DOHH2 (cell line): Measurements from ENCODE around the gene THAP3.

ENCODE experiments used
- H3F3A ChIP-seq: fragments of 200-600 bp; sonication (generic), shearing (Covaris generic); 2 replicates; pipeline ENCODE4 v1.6.0; 2016; ENCODE audit warnings: antibody characterized with exemption, mild to moderate bottlenecking; ENCODE audit not compliant: control insufficient read depth, insufficient read depth
- H3K27ac ChIP-seq: fragments of 200-600 bp; sonication (generic); 2 replicates; pipeline ENCODE4 v1.5.1; 2014; ENCODE audit warnings: low read depth, mild to moderate bottlenecking, low read length, moderate library complexity
- H3K27me3 ChIP-seq: fragments of 200-600 bp; sonication (generic); 2 replicates; pipeline ENCODE4 v1.6.1; 2014; ENCODE audit warnings: mild to moderate bottlenecking, low read length, mixed read lengths; ENCODE audit not compliant: control insufficient read depth
- H3K36me3 ChIP-seq: fragments of 200-600 bp; sonication (generic); 2 replicates; pipeline ENCODE4 v1.6.1; 2014; ENCODE audit warnings: mild to moderate bottlenecking, low read length, moderate library complexity, mixed read lengths; ENCODE audit not compliant: control insufficient read depth
- H3K4me1 ChIP-seq: fragments of 200-600 bp; sonication (generic); 2 replicates; pipeline ENCODE4 v1.6.1; 2014; ENCODE audit warnings: mild to moderate bottlenecking, low read length, mixed read lengths; ENCODE audit not compliant: control insufficient read depth
- H3K4me2 ChIP-seq: fragments of 200-600 bp; sonication (generic); 2 replicates; pipeline ENCODE4 v1.6.0; 2014; ENCODE audit warnings: mild to moderate bottlenecking, low read length, moderate library complexity
- H3K4me3 ChIP-seq: fragments of 200-600 bp; sonication (generic); 2 replicates; pipeline ENCODE4 v1.5.1; 2014; ENCODE audit warnings: mild to moderate bottlenecking, low read length, mixed read lengths
- H3K79me2 ChIP-seq: fragments of 200-600 bp; sonication (generic); 2 replicates; pipeline ENCODE4 v1.6.1; 2014; ENCODE audit warnings: mild to moderate bottlenecking, low read length, mixed read lengths; ENCODE audit not compliant: control insufficient read depth
- H3K9me2 ChIP-seq: fragments of 200-600 bp; sonication (generic); replicated peaks from 2 replicates; pipeline ENCODE4 v1.6.1; 2014; ENCODE audit warnings: mild to moderate bottlenecking, low read length, mixed read lengths; ENCODE audit not compliant: control insufficient read depth
- H3K9me3 ChIP-seq: fragments of 200-600 bp; sonication (generic); 2 replicates; pipeline ENCODE4 v1.6.1; 2014; ENCODE audit warnings: antibody characterized with exemption, low read length, mixed read lengths; ENCODE audit not compliant: control insufficient read depth, insufficient read depth
- H4K20me1 ChIP-seq: fragments of 200-600 bp; sonication (generic); 2 replicates; pipeline ENCODE4 v1.6.0; 2014; ENCODE audit warnings: low read depth, mild to moderate bottlenecking, antibody characterized with exemption, low read length, moderate library complexity; ENCODE audit not compliant: control insufficient read depth, insufficient read depth
- EZH2phosphoT487 ChIP-seq: fragments of 200-600 bp; sonication (generic); IDR thresholded peaks from 2 replicates; pipeline ENCODE4 v1.6.1; 2017; ENCODE audit warnings: borderline replicate concordance, mild to moderate bottlenecking, antibody characterized with exemption, low read length, moderate library complexity, mixed read lengths
- TF ChIP-seq, protein P1 (sequence below): fragments of 200-600 bp; sonication (generic); IDR thresholded peaks from one replicate; pipeline ENCODE4 v1.5.1; 2014; ENCODE audit warnings: antibody characterized with exemption, mild to moderate bottlenecking, low read depth, low read length; ENCODE audit not compliant: poor library complexity, severe bottlenecking

THAP3 gene

DNA sequence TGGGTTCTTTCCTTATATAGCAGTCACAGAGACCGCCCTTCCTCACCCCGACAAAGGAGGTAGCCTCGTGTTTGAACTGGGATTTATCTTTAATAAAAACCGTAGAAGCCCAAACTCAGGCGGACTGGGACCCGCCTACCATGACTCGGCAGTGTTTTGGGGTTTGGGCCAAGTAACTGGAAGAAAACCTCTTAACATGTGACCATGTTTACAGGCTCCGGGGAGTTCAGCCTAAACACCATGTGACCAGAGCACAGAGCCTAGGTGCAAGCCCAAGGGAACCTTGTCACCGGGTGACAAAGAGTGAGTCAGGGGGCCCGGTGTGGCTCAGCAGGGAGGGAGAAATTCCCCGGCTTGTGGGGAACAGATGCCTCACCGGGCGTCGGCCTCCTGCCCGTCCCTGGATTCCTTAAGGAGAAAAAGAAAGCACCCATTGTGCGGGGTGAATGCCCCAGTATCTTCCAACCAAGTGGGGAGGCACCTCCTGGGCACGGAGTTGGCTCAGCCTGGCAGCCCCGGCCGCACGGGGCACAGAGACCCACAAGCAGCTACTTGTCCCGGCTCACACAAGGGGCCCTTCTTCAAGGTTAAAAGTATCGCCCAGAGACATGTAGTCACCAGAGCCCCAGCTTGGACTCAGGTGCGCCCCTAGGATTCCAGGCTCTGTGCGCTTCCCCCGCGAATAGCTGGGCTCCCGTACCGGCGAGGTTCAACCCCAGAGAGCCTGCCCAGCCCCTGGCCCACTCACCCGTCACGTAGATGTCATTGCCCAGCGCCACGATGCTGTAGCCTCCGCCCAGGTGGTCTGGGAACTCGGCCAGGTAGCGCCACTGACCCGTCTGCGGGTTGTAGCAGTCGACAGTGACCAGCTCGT lies 23.4 kb upstream of the THAP3 start:
- Histone ChIP-seq H3K4me3 (peak overlapping the region; percentile 80), H3K4me2 (peak overlapping the region; percentile 93), H3K27me3 (peaks cover 43% of the 10 kb centered on the region), H3K9me2 (no peaks in the 10 kb centered on the region), H3K4me1 (peaks cover 45% of the 10 kb centered on the region), H3K79me2 (peaks cover 25% of the 10 kb centered on the region), H3K27ac (no peak overlapping the region), H3K9me3 (no peaks in the 10 kb centered on the region), H3F3A (peaks cover 10% of the 10 kb centered on the region), H4K20me1 (peaks cover 10% of the 10 kb centered on the region; the same call in 1 of the 2 replicates), H3K36me3 (peaks cover 10% of the 10 kb centered on the region; the same call in 1 of the 2 replicates)
- no peak for TF ChIP-seq EZH2phosphoT487
- TF ChIP-seq, protein P1, sequence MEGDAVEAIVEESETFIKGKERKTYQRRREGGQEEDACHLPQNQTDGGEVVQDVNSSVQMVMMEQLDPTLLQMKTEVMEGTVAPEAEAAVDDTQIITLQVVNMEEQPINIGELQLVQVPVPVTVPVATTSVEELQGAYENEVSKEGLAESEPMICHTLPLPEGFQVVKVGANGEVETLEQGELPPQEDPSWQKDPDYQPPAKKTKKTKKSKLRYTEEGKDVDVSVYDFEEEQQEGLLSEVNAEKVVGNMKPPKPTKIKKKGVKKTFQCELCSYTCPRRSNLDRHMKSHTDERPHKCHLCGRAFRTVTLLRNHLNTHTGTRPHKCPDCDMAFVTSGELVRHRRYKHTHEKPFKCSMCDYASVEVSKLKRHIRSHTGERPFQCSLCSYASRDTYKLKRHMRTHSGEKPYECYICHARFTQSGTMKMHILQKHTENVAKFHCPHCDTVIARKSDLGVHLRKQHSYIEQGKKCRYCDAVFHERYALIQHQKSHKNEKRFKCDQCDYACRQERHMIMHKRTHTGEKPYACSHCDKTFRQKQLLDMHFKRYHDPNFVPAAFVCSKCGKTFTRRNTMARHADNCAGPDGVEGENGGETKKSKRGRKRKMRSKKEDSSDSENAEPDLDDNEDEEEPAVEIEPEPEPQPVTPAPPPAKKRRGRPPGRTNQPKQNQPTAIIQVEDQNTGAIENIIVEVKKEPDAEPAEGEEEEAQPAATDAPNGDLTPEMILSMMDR = peak; percentile 37

DNA sequence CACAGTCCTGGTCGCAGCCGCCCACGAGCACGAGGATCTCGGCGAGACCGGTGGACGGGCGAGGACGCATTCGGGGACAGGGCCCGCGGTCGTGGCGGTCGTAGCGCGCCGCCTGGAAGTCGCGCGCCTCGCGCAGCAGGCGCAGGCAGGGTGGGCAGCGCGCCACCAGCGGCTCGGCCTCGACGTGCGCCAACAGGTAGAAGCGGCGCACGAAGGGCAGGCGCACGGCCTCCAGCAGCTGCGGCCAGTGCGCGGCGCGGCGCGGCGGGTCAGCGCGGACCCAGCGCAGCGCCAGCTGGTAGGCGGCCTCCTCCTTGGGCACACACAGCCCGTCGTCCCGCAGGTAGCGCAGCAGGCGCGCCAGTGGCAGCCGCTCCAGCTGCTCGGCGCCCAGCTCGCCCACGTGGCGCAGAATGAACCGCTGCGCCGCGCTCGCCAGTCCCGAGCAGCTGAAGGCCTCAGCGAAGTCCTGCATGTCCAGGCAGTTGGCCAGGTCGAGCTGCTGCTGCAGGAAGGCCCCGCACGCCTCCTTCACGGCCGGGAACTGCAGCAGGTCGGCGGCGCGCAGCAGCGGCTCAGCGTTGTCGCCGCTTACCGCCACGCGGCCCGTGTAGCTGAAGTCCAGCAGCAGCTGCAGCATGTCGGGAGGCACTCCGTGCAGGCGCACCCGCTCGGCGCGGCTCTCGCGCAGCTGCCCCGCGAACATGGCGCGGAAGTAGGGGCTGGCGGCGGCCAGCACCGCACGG lies 22.6 kb upstream of the THAP3 start:
- H3K4me2 ChIP-seq = peak overlapping the region; percentile 93
- no peaks in the 10 kb centered on the region for H3K9me3 ChIP-seq
- peak overlapping the region; percentile 80 for H3K4me3 ChIP-seq
- H3F3A ChIP-seq = peaks cover 10% of the 10 kb centered on the region
- peaks cover 10% of the 10 kb centered on the region; the same call in 1 of the 2 replicates for H4K20me1 ChIP-seq
- peaks cover 45% of the 10 kb centered on the region for H3K4me1 ChIP-seq
- H3K27me3 ChIP-seq = peaks cover 43% of the 10 kb centered on the region
- H3K79me2 ChIP-seq = peaks cover 25% of the 10 kb centered on the region
- peaks cover 9% of the 10 kb centered on the region; the same call in 1 of the 2 replicates for H3K36me3 ChIP-seq
- TF ChIP-seq, protein P1 = peak; percentile 24
- no peak for TF ChIP-seq EZH2phosphoT487
- no peaks in the 10 kb centered on the region for H3K9me2 ChIP-seq
- H3K27ac ChIP-seq = no peak overlapping the region

DNA sequence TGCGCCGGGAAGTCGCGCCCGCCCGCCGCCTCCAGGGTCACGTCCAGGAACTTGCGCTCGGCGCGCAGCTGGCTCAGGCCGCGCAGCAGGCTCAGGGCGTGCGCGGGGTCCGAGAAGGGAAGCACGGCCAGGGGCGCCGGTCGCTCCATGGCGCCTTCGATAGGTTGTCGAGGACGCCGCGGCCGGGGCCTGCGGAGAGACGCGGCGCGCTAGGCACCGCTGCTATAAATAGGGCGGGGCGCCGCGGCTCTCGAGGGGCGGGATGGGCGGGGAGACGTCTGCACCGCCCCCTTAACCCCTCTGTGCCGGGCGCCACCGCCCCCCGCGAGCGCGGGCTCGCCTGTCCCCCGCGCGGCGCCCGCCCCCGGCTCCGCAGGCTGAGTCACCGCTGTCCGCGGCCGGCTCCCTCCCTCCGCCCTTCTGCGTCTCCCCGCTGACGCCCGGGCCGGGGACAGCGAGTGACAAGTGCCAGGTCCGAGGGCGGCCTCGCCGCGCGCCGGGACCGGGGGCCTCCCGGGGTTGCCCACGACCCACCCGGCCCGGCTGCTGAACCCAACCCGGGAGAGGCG lies 21.9 kb upstream of the THAP3 start, which contains the start of gene KLHL21:
Gene KLHL21 (minus strand): TSS at position 201 of the 569 bp plus-strand sequence. CDS start 52 bp downstream, at position 149.
- peaks cover 3% of the 10 kb centered on the region; the same call in 1 of the 2 replicates for H3K36me3 ChIP-seq
- peaks cover 25% of the 10 kb centered on the region for H3K79me2 ChIP-seq
- H3K4me3 ChIP-seq = peak within 1 kb of the TSS; percentile 80
- H3K4me1 ChIP-seq = peaks cover 45% of the 10 kb centered on the region
- no peaks in the 10 kb centered on the region for H3K9me2 ChIP-seq
- peak within 1 kb of the TSS; percentile 93 for H3K4me2 ChIP-seq
- no peaks in the 10 kb centered on the region for H3K9me3 ChIP-seq
- no peak within 1 kb of the TSS for H3K27ac ChIP-seq
- peaks cover 10% of the 10 kb centered on the region; the same call in 1 of the 2 replicates for H4K20me1 ChIP-seq
- TF ChIP-seq, protein P1 = no peak
- no peak for TF ChIP-seq EZH2phosphoT487
- H3F3A ChIP-seq = peaks cover 10% of the 10 kb centered on the region
- H3K27me3 ChIP-seq = peaks cover 43% of the 10 kb centered on the region
